Calu3 (cell line): Measurements from ENCODE around the gene CHKA. TPM values are rescaled to one million over a fixed set of nuclear protein-coding genes. Genes with fewer than 3 reads are reported as not detected.

Experiments used
- BruUV-seq: library from RNA; stranded (reverse); fragments of 400-500 nt; replicated peaks from 2 replicates; lab custom pipeline; 2021; lab: Mats Ljungman, UMichigan
- CTCF ChIA-PET: fragments of 300-600 bp; sonication (Branson Sonifier 250); formaldehyde crosslinking; loops from one replicate; lab custom pipeline; 2022; ENCODE audit warnings: antibody characterized with exemption; lab: Charles Lee
- DNase-seq: peaks from one replicate; pipeline ENCODE4 v3.0.0; 2022
- H3K27ac Mint-ChIP-seq: one replicate; pipeline ENCODE4 v1.8.0; 2022; ENCODE audit warnings: mixed read lengths; ENCODE audit not compliant: unreplicated experiment
- H3K27me3 Mint-ChIP-seq: one replicate; pipeline ENCODE4 v1.8.0; 2022; ENCODE audit warnings: mixed read lengths; ENCODE audit not compliant: unreplicated experiment
- H3K36me3 Mint-ChIP-seq: one replicate; pipeline ENCODE4 v1.8.0; 2022; ENCODE audit warnings: mild to moderate bottlenecking, moderate library complexity, mixed read lengths; ENCODE audit not compliant: insufficient read depth, unreplicated experiment
- H3K4me1 Mint-ChIP-seq: one replicate; pipeline ENCODE4 v1.8.0; 2022; ENCODE audit warnings: mild to moderate bottlenecking, low read depth, mixed read lengths; ENCODE audit not compliant: unreplicated experiment
- H3K4me3 Mint-ChIP-seq: one replicate; pipeline ENCODE4 v1.8.0; 2022; ENCODE audit warnings: mild to moderate bottlenecking, low read depth, moderate library complexity, mixed read lengths; ENCODE audit not compliant: unreplicated experiment
- H3K9me3 Mint-ChIP-seq: one replicate; pipeline ENCODE4 v1.8.0; 2022; ENCODE audit warnings: low read depth, mixed read lengths; ENCODE audit not compliant: unreplicated experiment
- CTCF ChIP-seq: fragments of 200-600 bp; IDR thresholded peaks from one replicate; pipeline ENCODE4 v1.8.0; 2022; ENCODE audit warnings: antibody characterized with exemption; ENCODE audit not compliant: unreplicated experiment
- intact Hi-C: fragments of 100-400 bp; cut with micrococcal nuclease; formaldehyde crosslinking; loops from one replicate; pipeline ENCODE4 v1.10.0; 2022; ENCODE audit not compliant: unreplicated experiment
- total RNA-seq: library from RNA; stranded (reverse); gene quantifications from 2 replicates; pipeline ENCODE4 v1.2.3, GENCODE V29; 2022

Gene CHKA
- total RNA-seq, 1 experiment from 2014 or later = 104 TPM

GRCh38 chr11:68115285-68115684 is 5.9 kb downstream of the CHKA start:
- Mint-ChIP-seq H3K4me1 (peaks cover 46% of the 10 kb centered on the region), H3K36me3 (peaks cover 73% of the 10 kb centered on the region), H3K4me3 (no peak overlapping the region), H3K27me3 (no peaks in the 10 kb centered on the region), H3K9me3 (no peaks in the 10 kb centered on the region), H3K27ac (no peak overlapping the region)
- TF ChIP-seq CTCF = no peak
- intact Hi-C loops = loop anchor here (5.0 kb wide), 1 partner anchor 42 kb away; no protein-coding TSS in a partner anchor
- BruUV-seq = no TSS peak
- CTCF ChIA-PET = no interaction called here
- no peak for DNase-seq

GRCh38 chr11:68113986-68114385 is 7.2 kb downstream of the CHKA start:
- no TSS peak for BruUV-seq
- Mint-ChIP-seq H3K36me3 (peaks cover 66% of the 10 kb centered on the region), H3K27me3 (no peaks in the 10 kb centered on the region)

DNA sequence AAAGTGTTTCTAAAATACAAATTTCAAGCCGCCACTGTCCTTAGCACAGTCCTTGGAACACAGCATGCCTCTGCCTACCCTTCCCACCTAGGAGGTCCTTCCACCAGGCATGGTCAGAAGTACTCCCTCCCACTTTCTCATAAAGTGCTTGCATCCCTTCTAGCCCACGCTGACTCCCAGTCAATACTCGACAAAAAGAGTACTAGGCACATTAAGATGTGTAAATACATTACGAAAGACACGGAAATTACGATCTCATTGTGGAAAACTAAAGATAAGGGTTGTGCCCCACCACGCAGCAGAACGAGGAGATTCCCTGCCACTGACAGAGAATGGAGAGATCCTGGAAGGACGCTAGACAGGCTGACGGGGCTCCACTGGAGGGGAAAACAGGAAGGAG is 13.5 kb downstream of the CHKA start:
- no peaks in the 10 kb centered on the region for H3K27me3 Mint-ChIP-seq
- TF ChIP-seq CTCF = no peak
- peaks cover 38% of the 10 kb centered on the region for H3K4me1 Mint-ChIP-seq
- DNase-seq = no peak
- peak overlapping the region; percentile 50 for H3K4me3 Mint-ChIP-seq
- intact Hi-C loops = loop anchor here (2.0 to 5.0 kb wide), 3 partner anchors 13 to 100 kb away; partner anchors contain the start of gene CHKA
- CTCF ChIA-PET = interaction anchor here (1.0 to 1.2 kb wide), 2 partner anchors 9 to 10 kb away, joined by 3 read pairs; no protein-coding TSS in a partner anchor
- peaks cover 57% of the 10 kb centered on the region for H3K36me3 Mint-ChIP-seq
- BruUV-seq = no TSS peak
- H3K9me3 Mint-ChIP-seq = no peaks in the 10 kb centered on the region
- H3K27ac Mint-ChIP-seq = peak overlapping the region; percentile 78

More at GRCh38 chr11:68113986-68114385, 7.2 kb downstream of the CHKA start:
- no peak for DNase-seq
- Mint-ChIP-seq H3K9me3 (no peaks in the 10 kb centered on the region), H3K4me1 (peaks cover 46% of the 10 kb centered on the region), H3K27ac (peak overlapping the region; percentile 33), H3K4me3 (no peak overlapping the region)
- intact Hi-C loops = no loop called here
- CTCF ChIA-PET = no interaction called here
- no peak for TF ChIP-seq CTCF

GRCh38 chr11:68106165-68106940 is 14.8 kb downstream of the CHKA start:
- H3K27me3 Mint-ChIP-seq = no peaks in the 10 kb centered on the region
- no TSS peak for BruUV-seq
- intact Hi-C loops = loop anchor here (2.0 to 5.0 kb wide), 3 partner anchors 14 to 101 kb away; partner anchors contain the start of gene CHKA
- H3K4me3 Mint-ChIP-seq = peak overlapping the region; percentile 50
- H3K36me3 Mint-ChIP-seq = peaks cover 55% of the 10 kb centered on the region
- CTCF ChIA-PET = interaction anchor here (0.6 to 2.1 kb wide), 13 partner anchors 8 to 103 kb away, joined by 3 to 14 read pairs (median 4); no protein-coding TSS in a partner anchor
- H3K9me3 Mint-ChIP-seq = no peaks in the 10 kb centered on the region
- peaks cover 51% of the 10 kb centered on the region for H3K4me1 Mint-ChIP-seq
- peak overlapping the region; percentile 78 for H3K27ac Mint-ChIP-seq
- no peak for TF ChIP-seq CTCF
- peak; percentile 78 for DNase-seq
